ENCODE results near the gene TRHDE. TPM values are rescaled to one million over a fixed set of nuclear protein-coding genes. Genes with fewer than 3 reads are reported as not detected.
"Not testable (repeated sequence)": the region's sequence is repeated elsewhere in the genome, so short reads cannot be mapped to it uniquely, and the experiment has no call there.

The TRHDE gene
- polyA plus RNA-seq, 1 donor from 2014 or later, result 20.6 TPM

- Histone ChIP-seq H3F3A (ENCODE audit: insufficient read depth, low read length, poor library complexity, severe bottlenecking) (no peaks in the 10 kb centered on the region), H4K20me1 (ENCODE audit: insufficient read depth) (no peaks in the 10 kb centered on the region), H3K27me3 (ENCODE audit: insufficient read depth, low read depth, low read length) (no peaks in the 10 kb centered on the region), H3K36me3 (ENCODE audit: insufficient read depth, low read length) (no peaks in the 10 kb centered on the region), H3K79me2 (replicated peaks; ENCODE audit: insufficient read depth, low read length) (no peaks in the 10 kb centered on the region), H3K9ac (ENCODE audit: low read length) (no peak overlapping the region), H3K4me2 (ENCODE audit: low read length) (no peak overlapping the region), H3K4me3 (ENCODE audit: low read length) (no peak overlapping the region), H3K27ac (ENCODE audit: low read length) (no peak overlapping the region), H2AFZ (ENCODE audit: low read depth, low read length) (no peak overlapping the region), H3K9me3 (ENCODE audit: low read length) (no peaks in the 10 kb centered on the region), H3K9me2 (ENCODE audit: insufficient read depth, low read length) (no peaks in the 10 kb centered on the region)
- no peak for TF ChIP-seq SMC3 (conservative IDR thresholded peaks at IDR 0.05; ENCODE audit: poor library complexity)
- no peak for TF ChIP-seq EP300 (conservative IDR thresholded peaks at IDR 0.05; ENCODE audit: poor library complexity, severe bottlenecking)
- no peak for TF ChIP-seq REST (IDR thresholded peaks at IDR 0.05; ENCODE audit: borderline replicate concordance)
- TF ChIP-seq CTCF (IDR thresholded peaks at IDR 0.05; ENCODE audit: poor library complexity, severe bottlenecking), result no peak
- no peak for TF ChIP-seq RAD21 (conservative IDR thresholded peaks at IDR 0.05)
- no peak for TF ChIP-seq POLR2AphosphoS5 (IDR thresholded peaks at IDR 0.05)
- no peak for TF ChIP-seq EZH2 (IDR thresholded peaks at IDR 0.05; ENCODE audit: borderline replicate concordance, insufficient read depth, low read length, poor library complexity, severe bottlenecking)
Observed at GRCh38 chr12:72647139-72647538, 375.0 kb downstream of the TRHDE start.

GRCh38 chr12:72658615-72659014 lies 386.4 kb downstream of the TRHDE start:
- no peak for TF ChIP-seq REST (IDR thresholded peaks at IDR 0.05; ENCODE audit: borderline replicate concordance)
- no peak overlapping the region for H3K9ac ChIP-seq (ENCODE audit: low read length)
- H3K79me2 ChIP-seq (replicated peaks; ENCODE audit: insufficient read depth, low read length), result no peaks in the 10 kb centered on the region
- no peaks in the 10 kb centered on the region for H3K9me3 ChIP-seq (ENCODE audit: low read length)
- H2AFZ ChIP-seq (ENCODE audit: low read depth, low read length), result no peak overlapping the region
- H3K4me2 ChIP-seq (ENCODE audit: low read length), result no peak overlapping the region
- no peaks in the 10 kb centered on the region for H3K36me3 ChIP-seq (ENCODE audit: insufficient read depth, low read length)
- H3F3A ChIP-seq (ENCODE audit: insufficient read depth, low read length, poor library complexity, severe bottlenecking), result no peaks in the 10 kb centered on the region
- no peak overlapping the region for H3K27ac ChIP-seq (ENCODE audit: low read length)
- H3K27me3 ChIP-seq (ENCODE audit: insufficient read depth, low read depth, low read length), result no peaks in the 10 kb centered on the region
- no peaks in the 10 kb centered on the region for H3K9me2 ChIP-seq (ENCODE audit: insufficient read depth, low read length)
- no peaks in the 10 kb centered on the region for H4K20me1 ChIP-seq (ENCODE audit: insufficient read depth)
- H3K4me3 ChIP-seq (ENCODE audit: low read length), result no peak overlapping the region

- not testable (repeated sequence) for H3K9ac ChIP-seq (ENCODE audit: low read length); H4K20me1 ChIP-seq (ENCODE audit: insufficient read depth); H3K4me3 ChIP-seq (ENCODE audit: low read length); H3K79me2 ChIP-seq (replicated peaks; ENCODE audit: insufficient read depth, low read length); H3K9me3 ChIP-seq (ENCODE audit: low read length); H3K36me3 ChIP-seq (ENCODE audit: insufficient read depth, low read length); H3F3A ChIP-seq (ENCODE audit: insufficient read depth, low read length, poor library complexity, severe bottlenecking); H3K4me2 ChIP-seq (ENCODE audit: low read length); H3K9me2 ChIP-seq (ENCODE audit: insufficient read depth, low read length); H2AFZ ChIP-seq (ENCODE audit: low read depth, low read length); H3K27me3 ChIP-seq (ENCODE audit: insufficient read depth, low read depth, low read length); H3K27ac ChIP-seq (ENCODE audit: low read length)
Observed at GRCh38 chr12:72660174-72660573, 388.0 kb downstream of the TRHDE start.
